WTC11 (cell line): ENCODE measurements around the gene ARPC1B.

ENCODE experiments used
- CREB1 ChIP-seq: sonication (generic); formaldehyde crosslinking; IDR thresholded peaks from 2 replicates; pipeline ENCODE4 v1.8.0; 2023; ENCODE audit warnings: mild to moderate bottlenecking, missing genetic modification reagents
- SMAD3 ChIP-seq: sonication (generic); formaldehyde crosslinking; IDR thresholded peaks from 2 replicates; pipeline ENCODE4 v1.8.0; 2022; ENCODE audit warnings: missing genetic modification reagents, mild to moderate bottlenecking, borderline replicate concordance
- TF ChIP-seq, protein P1 (sequence below): sonication (generic); formaldehyde crosslinking; IDR thresholded peaks from 2 replicates; pipeline ENCODE4 v1.8.0; 2022; ENCODE audit warnings: mild to moderate bottlenecking, missing genetic modification reagents

DNA sequence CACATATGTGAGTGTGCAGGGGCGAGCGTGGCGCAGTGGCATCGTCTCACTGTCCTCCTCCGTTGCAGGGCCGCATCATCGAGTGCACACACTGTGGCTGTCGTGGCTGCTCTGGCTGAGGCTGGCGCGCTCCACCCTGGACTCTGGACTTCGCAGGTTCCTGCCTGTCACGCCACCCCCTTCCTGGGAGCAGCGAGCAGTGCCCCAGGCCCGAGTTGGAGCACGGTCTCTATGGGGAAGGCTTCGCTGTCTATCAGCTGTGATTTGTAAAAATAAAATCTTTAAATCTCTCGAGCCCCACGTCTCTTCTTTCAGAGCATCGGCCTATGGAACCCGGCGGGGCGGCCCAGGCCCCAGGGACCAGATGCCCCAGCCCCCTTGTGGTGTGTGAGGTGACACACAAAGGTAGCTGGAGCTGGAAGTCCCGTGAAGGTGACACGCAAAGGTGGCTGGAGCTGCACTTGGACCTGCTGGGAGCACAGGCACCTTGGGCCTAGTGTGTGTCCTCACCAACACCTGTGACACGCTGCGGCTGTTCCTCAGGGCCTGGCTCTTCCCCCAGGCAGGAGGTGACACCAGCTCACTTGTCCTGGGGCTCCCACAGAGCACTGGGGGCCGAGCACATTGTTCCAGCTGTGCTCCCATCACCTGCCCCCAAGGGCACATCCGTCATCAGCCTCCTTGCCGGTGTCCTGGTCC, 44.9 kb downstream of the ARPC1B start:
- no peak for TF ChIP-seq CREB1 (CRISPR knock-in tag)
- TF ChIP-seq, protein P1, sequence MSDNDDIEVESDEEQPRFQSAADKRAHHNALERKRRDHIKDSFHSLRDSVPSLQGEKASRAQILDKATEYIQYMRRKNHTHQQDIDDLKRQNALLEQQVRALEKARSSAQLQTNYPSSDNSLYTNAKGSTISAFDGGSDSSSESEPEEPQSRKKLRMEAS: no peak
- TF ChIP-seq SMAD3: no peak
